ENCODE results near the gene EEF2K. TPM values are rescaled to one million over a fixed set of nuclear protein-coding genes. Genes with fewer than 3 reads are reported as not detected.

EEF2K gene
- total and polyA plus RNA-seq, 2 of the 13 experiments (the other 11 are each of a cell fraction or from before 2014, with no cell fraction given): 22.0 to 23.8 TPM

GRCh38 chr16:22188595-22189442 lies 17.3 kb upstream of the EEF2K start (continued):
- TF ChIP-seq MBD4 (IDR thresholded peaks at IDR 0.05; ENCODE audit: borderline replicate concordance, low read length): no peak
- TF ChIP-seq PRDM10 (CRISPR knock-in tag; IDR thresholded peaks at IDR 0.05; ENCODE audit: low read depth): no peak
- no peak for TF ChIP-seq ZBTB14 (CRISPR knock-in tag; IDR thresholded peaks at IDR 0.05)
- TF ChIP-seq ZNF276 (CRISPR knock-in tag; IDR thresholded peaks at IDR 0.05; ENCODE audit: low read depth): no peak
- TF ChIP-seq FOXP4 (CRISPR knock-in tag; IDR thresholded peaks at IDR 0.05): peak; percentile 37; the same call in 1 of the 2 replicates
- TF ChIP-seq AGO2 (optimal IDR thresholded peaks at IDR 0.05; ENCODE audit: low read depth, low read length): no peak
- TF ChIP-seq ZNF563 (CRISPR knock-in tag; IDR thresholded peaks at IDR 0.05): no peak
- no peak for TF ChIP-seq ZNF143 (CRISPR knock-in tag; IDR thresholded peaks at IDR 0.05)
- peak; percentile 28; the same call in 1 of the 2 replicates for TF ChIP-seq NFYC (CRISPR knock-in tag; IDR thresholded peaks at IDR 0.05)
- TF ChIP-seq ATM (IDR thresholded peaks at IDR 0.05; ENCODE audit: borderline replicate concordance): no peak
- TF ChIP-seq ZMYM2 (CRISPR knock-in tag; IDR thresholded peaks at IDR 0.05): no peak
- no peak for TF ChIP-seq ATF1 (CRISPR knock-in tag; IDR thresholded peaks at IDR 0.05)
- TF ChIP-seq RERE (CRISPR knock-in tag; IDR thresholded peaks at IDR 0.05; ENCODE audit: low read depth): no peak

All from HepG2 (cell line).